GM12878 (cell line): ENCODE data around the gene LALBA. TPM values are rescaled to one million over a fixed set of nuclear protein-coding genes. Genes with fewer than 3 reads are reported as not detected.

Source experiments
- HDAC6 ChIP-seq: fragments of 200-600 bp; sonication (generic); IDR thresholded peaks from one replicate; pipeline ENCODE4 v1.8.0; 2017; ENCODE audit warnings: antibody characterized with exemption; ENCODE audit not compliant: unreplicated experiment
- MEF2A ChIP-seq: IDR thresholded peaks from 2 replicates; pipeline ENCODE4 v1.6.1; 2011; ENCODE audit warnings: low read depth, mild to moderate bottlenecking, low read length, moderate library complexity; ENCODE audit not compliant: insufficient read depth
- SIN3A ChIP-seq: IDR thresholded peaks from 2 replicates; pipeline ENCODE4 v1.6.1; 2012; ENCODE audit warnings: low read depth, low read length, improper control_type of control experiment
- STAT1 ChIP-seq: fragments of 450-650 bp; conservative IDR thresholded peaks from 2 replicates; pipeline ENCODE4 v1.6.1; 2014; ENCODE audit warnings: antibody characterized with exemption, mild to moderate bottlenecking
- YBX1 ChIP-seq: fragments of 450-650 bp; IDR thresholded peaks from 2 replicates; pipeline ENCODE4 v1.6.1; 2016; ENCODE audit warnings: antibody characterized with exemption
- polyA plus RNA-seq, 11 experiments: library from polyadenylated mRNA; depleted of rRNA in 4 of 11; unstranded in 6 of 11; stranded (reverse) in 5 of 11; fragments of >200 nt; fragmentation: Nextera tagmentation in 4 of 11; fragmentation: Illumina TruSeq in 1 of 11; extraction: Ambion mirVana in 4 of 11; extraction: Trizol in 1 of 11; gene quantifications; 1 replicate in 1 of 11; 2 replicates in 10 of 11; pipeline versions ENCODE4 v1.2.1 to v1.2.3, GENCODE V29; 2011 to 2016; ENCODE audit warnings: inconsistent platforms in 2 of 11, missing spikeins in 2 of 11, low read depth in 1 of 11
- total RNA-seq, 4 experiments: library from RNA; depleted of rRNA in 3 of 4; stranded (reverse); fragments of >200 nt in 3 of 4; fragmentation: Illumina TruSeq in 1 of 4; extraction: Trizol in 1 of 4; gene quantifications; 2 replicates each; pipeline versions ENCODE4 v1.2.1 to v1.2.3, GENCODE V29; 2013 to 2021
- TF ChIP-seq, protein P1 (sequence below): fragments of 450-650 bp; formaldehyde crosslinking; IDR thresholded peaks from 2 replicates; pipeline ENCODE4 v1.5.0; 2022; ENCODE audit warnings: mild to moderate bottlenecking, missing genetic modification characterization
- TF ChIP-seq, protein P2 (sequence below): IDR thresholded peaks from 2 replicates; pipeline ENCODE4 v1.6.1; 2012; ENCODE audit warnings: mild to moderate bottlenecking, low read depth, low read length

LALBA gene
- total and polyA plus RNA-seq, 10 of the 15 experiments (the other 5 are each of a cell fraction or from before 2014, with no cell fraction given) = not detected

DNA sequence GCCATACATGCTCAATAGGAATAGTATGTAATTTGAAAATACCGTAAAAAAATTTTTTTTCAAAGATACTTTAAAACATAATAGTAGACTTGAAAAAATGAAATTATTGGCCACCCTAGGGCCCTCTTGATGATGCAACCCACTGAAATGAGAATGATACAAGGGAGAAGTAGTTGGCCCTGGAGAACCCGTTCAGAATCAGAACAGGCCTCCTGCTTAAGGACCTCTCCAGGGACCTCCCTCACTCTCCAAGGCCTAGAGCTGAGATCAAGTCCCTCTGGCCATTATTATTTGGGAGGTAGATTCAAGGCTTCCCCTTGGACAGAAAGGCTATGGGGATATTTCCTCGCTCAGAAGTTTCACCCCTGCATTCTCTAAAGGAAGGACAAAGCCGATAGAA, 11.9 kb downstream of the LALBA start (continued):
- TF ChIP-seq, protein P1, sequence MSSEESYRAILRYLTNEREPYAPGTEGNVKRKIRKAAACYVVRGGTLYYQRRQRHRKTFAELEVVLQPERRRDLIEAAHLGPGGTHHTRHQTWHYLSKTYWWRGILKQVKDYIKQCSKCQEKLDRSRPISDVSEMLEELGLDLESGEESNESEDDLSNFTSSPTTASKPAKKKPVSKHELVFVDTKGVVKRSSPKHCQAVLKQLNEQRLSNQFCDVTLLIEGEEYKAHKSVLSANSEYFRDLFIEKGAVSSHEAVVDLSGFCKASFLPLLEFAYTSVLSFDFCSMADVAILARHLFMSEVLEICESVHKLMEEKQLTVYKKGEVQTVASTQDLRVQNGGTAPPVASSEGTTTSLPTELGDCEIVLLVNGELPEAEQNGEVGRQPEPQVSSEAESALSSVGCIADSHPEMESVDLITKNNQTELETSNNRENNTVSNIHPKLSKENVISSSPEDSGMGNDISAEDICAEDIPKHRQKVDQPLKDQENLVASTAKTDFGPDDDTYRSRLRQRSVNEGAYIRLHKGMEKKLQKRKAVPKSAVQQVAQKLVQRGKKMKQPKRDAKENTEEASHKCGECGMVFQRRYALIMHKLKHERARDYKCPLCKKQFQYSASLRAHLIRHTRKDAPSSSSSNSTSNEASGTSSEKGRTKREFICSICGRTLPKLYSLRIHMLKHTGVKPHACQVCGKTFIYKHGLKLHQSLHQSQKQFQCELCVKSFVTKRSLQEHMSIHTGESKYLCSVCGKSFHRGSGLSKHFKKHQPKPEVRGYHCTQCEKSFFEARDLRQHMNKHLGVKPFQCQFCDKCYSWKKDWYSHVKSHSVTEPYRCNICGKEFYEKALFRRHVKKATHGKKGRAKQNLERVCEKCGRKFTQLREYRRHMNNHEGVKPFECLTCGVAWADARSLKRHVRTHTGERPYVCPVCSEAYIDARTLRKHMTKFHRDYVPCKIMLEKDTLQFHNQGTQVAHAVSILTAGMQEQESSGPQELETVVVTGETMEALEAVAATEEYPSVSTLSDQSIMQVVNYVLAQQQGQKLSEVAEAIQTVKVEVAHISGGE = no peak
- TF ChIP-seq MEF2A (no peak), STAT1 (no peak), HDAC6 (no peak), YBX1 (no peak), SIN3A (no peak)
- TF ChIP-seq, protein P2, sequence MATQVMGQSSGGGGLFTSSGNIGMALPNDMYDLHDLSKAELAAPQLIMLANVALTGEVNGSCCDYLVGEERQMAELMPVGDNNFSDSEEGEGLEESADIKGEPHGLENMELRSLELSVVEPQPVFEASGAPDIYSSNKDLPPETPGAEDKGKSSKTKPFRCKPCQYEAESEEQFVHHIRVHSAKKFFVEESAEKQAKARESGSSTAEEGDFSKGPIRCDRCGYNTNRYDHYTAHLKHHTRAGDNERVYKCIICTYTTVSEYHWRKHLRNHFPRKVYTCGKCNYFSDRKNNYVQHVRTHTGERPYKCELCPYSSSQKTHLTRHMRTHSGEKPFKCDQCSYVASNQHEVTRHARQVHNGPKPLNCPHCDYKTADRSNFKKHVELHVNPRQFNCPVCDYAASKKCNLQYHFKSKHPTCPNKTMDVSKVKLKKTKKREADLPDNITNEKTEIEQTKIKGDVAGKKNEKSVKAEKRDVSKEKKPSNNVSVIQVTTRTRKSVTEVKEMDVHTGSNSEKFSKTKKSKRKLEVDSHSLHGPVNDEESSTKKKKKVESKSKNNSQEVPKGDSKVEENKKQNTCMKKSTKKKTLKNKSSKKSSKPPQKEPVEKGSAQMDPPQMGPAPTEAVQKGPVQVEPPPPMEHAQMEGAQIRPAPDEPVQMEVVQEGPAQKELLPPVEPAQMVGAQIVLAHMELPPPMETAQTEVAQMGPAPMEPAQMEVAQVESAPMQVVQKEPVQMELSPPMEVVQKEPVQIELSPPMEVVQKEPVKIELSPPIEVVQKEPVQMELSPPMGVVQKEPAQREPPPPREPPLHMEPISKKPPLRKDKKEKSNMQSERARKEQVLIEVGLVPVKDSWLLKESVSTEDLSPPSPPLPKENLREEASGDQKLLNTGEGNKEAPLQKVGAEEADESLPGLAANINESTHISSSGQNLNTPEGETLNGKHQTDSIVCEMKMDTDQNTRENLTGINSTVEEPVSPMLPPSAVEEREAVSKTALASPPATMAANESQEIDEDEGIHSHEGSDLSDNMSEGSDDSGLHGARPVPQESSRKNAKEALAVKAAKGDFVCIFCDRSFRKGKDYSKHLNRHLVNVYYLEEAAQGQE = no peak
